Caco-2 (cell line): ENCODE data around the gene UTY. TPM values are rescaled to one million over a fixed set of nuclear protein-coding genes. Genes with fewer than 3 reads are reported as not detected.

Source experiments
- BruUV-seq: library from RNA; stranded (reverse); fragments of 400-500 nt; replicated peaks from 2 replicates; lab custom pipeline; 2021; lab: Mats Ljungman, UMichigan
- CTCF ChIA-PET: fragments of 300-600 bp; sonication (Branson Sonifier 250); formaldehyde crosslinking; loops from one replicate; lab custom pipeline; 2022; ENCODE audit warnings: antibody characterized with exemption; lab: Charles Lee
- POLR2A ChIA-PET: fragments of 300-600 bp; sonication (Branson Sonifier 250); formaldehyde crosslinking; loops from one replicate; lab custom pipeline; 2022; ENCODE audit warnings: antibody characterized with exemption; lab: Charles Lee
- DNase-seq, 2 experiments: peaks; one replicate each; pipeline versions ENCODE4 v3.0.0 to v3.0.0-alpha.2; 2020 to 2022
- H3K27me3 ChIP-seq: replicated peaks from 2 replicates; pipeline ENCODE4 v1.6.0; 2011; ENCODE audit warnings: low read length; ENCODE audit not compliant: control insufficient read depth, insufficient read depth
- H3K36me3 ChIP-seq: 2 replicates; pipeline ENCODE4 v1.5.1; 2011; ENCODE audit warnings: low read length; ENCODE audit not compliant: control insufficient read depth, insufficient read depth
- H3K4me1 ChIP-seq: fragments of 250-450 bp; sonication (Bioruptor Pico); 2 replicates; pipeline ENCODE4 v1.5.1; 2020; ENCODE audit warnings: mild to moderate bottlenecking
- H3K4me3 ChIP-seq: 2 replicates; pipeline ENCODE4 v1.5.1; 2011; ENCODE audit warnings: low read depth, mild to moderate bottlenecking, control low read depth, low read length
- H3K9me3 ChIP-seq: fragments of 250-450 bp; sonication (Bioruptor Pico); 2 replicates; pipeline ENCODE4 v1.5.1; 2020; ENCODE audit warnings: mild to moderate bottlenecking, moderate library complexity
- H3K27ac Mint-ChIP-seq: one replicate; pipeline ENCODE4 v1.8.0; 2022; ENCODE audit warnings: mixed read lengths; ENCODE audit not compliant: unreplicated experiment
- H3K27me3 Mint-ChIP-seq: one replicate; pipeline ENCODE4 v1.8.0; 2022; ENCODE audit warnings: mixed read lengths; ENCODE audit not compliant: insufficient read depth, unreplicated experiment
- H3K36me3 Mint-ChIP-seq: one replicate; pipeline ENCODE4 v1.8.0; 2022; ENCODE audit warnings: mild to moderate bottlenecking, mixed read lengths; ENCODE audit not compliant: insufficient read depth, unreplicated experiment
- H3K4me1 Mint-ChIP-seq: one replicate; pipeline ENCODE4 v1.8.0; 2022; ENCODE audit warnings: low read depth, mixed read lengths; ENCODE audit not compliant: unreplicated experiment
- H3K4me3 Mint-ChIP-seq: one replicate; pipeline ENCODE4 v1.8.0; 2022; ENCODE audit warnings: mild to moderate bottlenecking, moderate library complexity, mixed read lengths; ENCODE audit not compliant: unreplicated experiment
- H3K9me3 Mint-ChIP-seq: one replicate; pipeline ENCODE4 v1.8.0; 2022; ENCODE audit warnings: mixed read lengths; ENCODE audit not compliant: unreplicated experiment
- CTCF ChIP-seq, 2 experiments: fragments of 200-600 bp in 1 of 2; IDR thresholded peaks; 1 replicate in 1 of 2; 2 replicates in 1 of 2; pipeline versions ENCODE4 v1.5.1 to v1.8.0; 2011 to 2022; ENCODE audit warnings: antibody characterized with exemption in 1 of 2, control low read depth in 1 of 2, inconsistent platforms in 1 of 2, low read depth in 1 of 2, low read length in 1 of 2, mild to moderate bottlenecking in 1 of 2, moderate library complexity in 1 of 2; ENCODE audit not compliant: insufficient read depth in 1 of 2, severe bottlenecking in 1 of 2, unreplicated experiment in 1 of 2
- intact Hi-C: fragments of 100-400 bp; cut with micrococcal nuclease; formaldehyde crosslinking; loops from one replicate; pipeline ENCODE4 v1.10.0; 2022; ENCODE audit not compliant: unreplicated experiment
- total RNA-seq: library from RNA; stranded (reverse); gene quantifications from 2 replicates; pipeline ENCODE4 v1.2.3, GENCODE V29; 2022

UTY gene
- total RNA-seq, 1 experiment from 2014 or later = not detected

- intact Hi-C loops = no loop called here
- H3K27me3 Mint-ChIP-seq = no peaks in the 10 kb centered on the region
- H3K4me3 Mint-ChIP-seq = no peak overlapping the region
- DNase-seq = no peak
- ChIA-PET POLR2A (no interaction called here), CTCF (no interaction called here)
- Histone ChIP-seq H3K27me3 (no peaks in the 10 kb centered on the region), H3K36me3 (no peaks in the 10 kb centered on the region), H3K4me3 (no peak overlapping the region), H3K9me3 (no peaks in the 10 kb centered on the region), H3K4me1 (no peaks in the 10 kb centered on the region)
- no peaks in the 10 kb centered on the region for H3K9me3 Mint-ChIP-seq
- no peaks in the 10 kb centered on the region for H3K4me1 Mint-ChIP-seq
- no peak for TF ChIP-seq CTCF (IDR thresholded peaks at IDR 0.05; ENCODE audit: insufficient read depth in 1 of 2, low read depth in 1 of 2, low read length in 1 of 2, severe bottlenecking in 1 of 2, unreplicated experiment in 1 of 2)
- BruUV-seq = no TSS peak
- H3K36me3 Mint-ChIP-seq = no peaks in the 10 kb centered on the region
- no peak overlapping the region for H3K27ac Mint-ChIP-seq
These were observed 56.5 kb downstream of the UTY start for GRCh38 chrY:13423281-13423732.

GRCh38 chrY:13416869-13417661, 62.8 kb downstream of the UTY start:
- Histone ChIP-seq H3K4me1 (no peaks in the 10 kb centered on the region), H3K4me3 (no peak overlapping the region), H3K27me3 (no peaks in the 10 kb centered on the region), H3K36me3 (no peaks in the 10 kb centered on the region), H3K9me3 (no peaks in the 10 kb centered on the region)
- ChIA-PET POLR2A (no interaction called here), CTCF (no interaction called here)
- Mint-ChIP-seq H3K27me3 (no peaks in the 10 kb centered on the region), H3K4me1 (no peaks in the 10 kb centered on the region), H3K9me3 (no peaks in the 10 kb centered on the region), H3K4me3 (no peak overlapping the region), H3K27ac (no peak overlapping the region), H3K36me3 (no peaks in the 10 kb centered on the region)
- intact Hi-C loops = no loop called here
- no peak for DNase-seq
- TF ChIP-seq CTCF (IDR thresholded peaks at IDR 0.05; ENCODE audit: insufficient read depth in 1 of 2, low read depth in 1 of 2, low read length in 1 of 2, severe bottlenecking in 1 of 2, unreplicated experiment in 1 of 2) = no peak
- BruUV-seq = no TSS peak

GRCh38 chrY:13415556-13415955, 64.3 kb downstream of the UTY start:
- H3K4me3 Mint-ChIP-seq = no peak overlapping the region
- ChIA-PET CTCF (no interaction called here), POLR2A (no interaction called here)
- H3K27me3 Mint-ChIP-seq = no peaks in the 10 kb centered on the region
- no peak for DNase-seq
- H3K36me3 Mint-ChIP-seq = no peaks in the 10 kb centered on the region
- no TSS peak for BruUV-seq
- TF ChIP-seq CTCF (IDR thresholded peaks at IDR 0.05; ENCODE audit: insufficient read depth in 1 of 2, low read depth in 1 of 2, low read length in 1 of 2, severe bottlenecking in 1 of 2, unreplicated experiment in 1 of 2) = no peak
- no peak overlapping the region for H3K27ac Mint-ChIP-seq
- no peaks in the 10 kb centered on the region for H3K4me1 Mint-ChIP-seq
- no peaks in the 10 kb centered on the region for H3K9me3 Mint-ChIP-seq
- intact Hi-C loops = no loop called here
- Histone ChIP-seq H3K9me3 (no peaks in the 10 kb centered on the region), H3K36me3 (no peaks in the 10 kb centered on the region), H3K27me3 (no peaks in the 10 kb centered on the region), H3K4me1 (no peaks in the 10 kb centered on the region), H3K4me3 (no peak overlapping the region)
